RPMI7951 (cell line): Measurements from ENCODE around the gene MGAT4C. TPM values are rescaled to one million over a fixed set of nuclear protein-coding genes. Genes with fewer than 3 reads are reported as not detected.
"Not testable (repeated sequence)": the region's sequence is repeated elsewhere in the genome, so short reads cannot be mapped to it uniquely, and the experiment has no call there.

Experiments
- DNase-seq: peaks from one replicate; pipeline ENCODE4 v3.0.0-alpha.2; 2012; ENCODE audit warnings: low read depth
- total RNA-seq: library from RNA; depleted of rRNA; stranded (reverse); fragments of >200 nt; shearing (Covaris generic); gene quantifications from 2 replicates; pipeline ENCODE4 v1.2.3, GENCODE V29; 2014; rRNA removed

Gene MGAT4C
- not detected in 2 replicates for total RNA-seq

DNA sequence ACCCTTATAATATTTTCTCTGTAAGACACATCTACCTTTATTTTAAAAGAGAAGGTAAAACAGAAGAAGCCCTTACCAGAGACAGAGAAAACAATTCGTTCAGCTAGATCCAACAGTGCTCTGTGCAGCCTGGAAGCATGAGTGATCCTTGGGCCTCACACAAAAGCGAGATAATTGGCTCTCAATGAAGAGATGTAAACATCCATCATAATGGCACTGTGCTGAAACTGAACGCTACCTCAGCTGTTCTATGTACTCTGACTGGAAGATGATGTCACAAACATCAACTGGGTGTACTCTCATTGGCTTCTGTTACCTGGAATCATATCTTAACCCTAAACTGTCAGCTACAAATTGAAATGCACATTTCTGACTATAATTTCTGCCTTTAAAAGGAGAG, at the start of gene MGAT4C:
Gene MGAT4C (minus strand): TSS at position 229 of the 400 bp plus-strand sequence.
- no peak for DNase-seq

GRCh38 chr12:86296396-86296795, 40.2 kb upstream of the MGAT4C start:
- not testable (repeated sequence) for DNase-seq

DNA sequence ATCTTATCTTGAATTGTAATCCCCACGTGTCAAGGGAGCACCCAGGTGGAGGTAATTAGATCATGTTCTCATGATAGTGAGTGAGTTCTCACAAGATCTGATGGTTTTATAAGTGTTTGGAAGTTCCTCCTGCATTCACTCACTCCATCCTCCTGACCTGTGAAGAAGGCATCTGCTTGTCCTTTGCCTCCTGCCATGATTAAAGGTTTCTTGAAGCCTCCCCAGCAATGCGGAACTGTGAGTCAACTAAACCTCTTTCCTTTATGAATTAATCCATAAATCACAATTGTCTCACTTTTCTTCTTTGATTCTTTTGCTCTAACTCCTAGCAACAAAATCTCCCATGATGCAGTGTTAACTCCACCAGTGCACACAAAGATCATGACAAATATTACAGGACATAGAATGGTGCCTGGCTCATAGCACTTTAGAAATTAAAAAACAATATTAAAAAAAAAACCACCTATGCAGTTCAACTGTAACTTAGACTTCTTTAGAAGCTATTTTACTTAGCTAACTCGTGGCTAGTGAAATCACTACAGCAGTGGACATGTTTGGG, 37.6 kb upstream of the MGAT4C start:
- no peak for DNase-seq

DNA sequence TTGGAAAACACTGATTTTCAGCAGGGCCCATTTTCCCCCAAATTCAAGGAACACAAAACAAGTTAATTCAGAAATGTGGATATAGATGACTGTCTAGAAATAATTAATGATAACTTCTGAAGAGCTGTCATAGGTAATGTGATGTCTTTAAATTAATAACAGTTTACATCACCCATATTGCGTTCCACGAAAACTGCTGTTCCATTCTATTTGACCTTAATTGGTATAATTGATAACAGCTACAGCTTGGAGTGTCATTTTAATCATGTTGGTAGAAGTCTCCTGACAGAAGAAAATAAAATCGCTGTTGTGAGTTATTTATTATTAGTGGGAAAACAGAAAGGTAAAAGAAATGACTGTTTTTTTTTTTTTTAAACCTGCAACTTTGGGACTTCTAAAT, 36.3 kb upstream of the MGAT4C start:
- no peak for DNase-seq

DNA sequence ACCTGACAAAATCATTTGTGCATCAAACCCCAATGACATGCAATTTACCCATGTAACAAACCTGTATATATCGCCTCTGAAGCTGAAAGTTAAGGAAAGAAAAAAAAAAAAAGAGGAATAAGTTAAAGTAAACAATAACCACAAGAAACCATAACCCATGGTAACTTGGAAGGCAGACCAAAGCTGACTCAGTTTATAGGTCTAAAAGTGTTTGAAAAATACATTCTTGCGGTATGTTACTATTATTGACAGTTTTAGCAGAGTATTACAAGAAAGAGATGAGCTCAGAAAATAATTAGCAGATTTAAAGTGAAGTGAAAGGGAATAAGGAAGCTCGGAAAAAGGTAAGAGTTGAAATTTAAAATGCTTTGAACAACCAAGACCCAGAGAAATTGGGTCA, 34.4 kb upstream of the MGAT4C start:
- no peak for DNase-seq

GRCh38 chr12:86286119-86286518, 29.9 kb upstream of the MGAT4C start:
- DNase-seq: no peak

DNA sequence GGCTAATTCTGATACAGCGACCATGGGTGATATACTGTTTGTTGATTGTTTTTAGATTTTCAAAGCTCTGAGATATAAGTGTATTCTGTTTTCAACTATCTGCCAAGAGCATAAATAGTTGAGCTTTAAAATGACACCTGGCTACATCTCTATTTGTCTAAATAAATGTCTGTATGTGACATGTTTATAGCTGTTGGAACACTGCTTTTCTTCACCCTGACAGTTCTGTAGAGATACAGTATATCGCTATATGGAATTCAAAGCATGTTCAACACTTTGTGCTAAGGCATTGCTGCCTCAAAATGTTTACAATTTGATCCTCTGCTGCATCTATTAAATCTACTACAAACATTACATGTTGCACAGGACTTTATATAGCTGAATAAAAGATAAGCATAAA, 27.4 kb upstream of the MGAT4C start:
- DNase-seq: no peak

- DNase-seq: no peak
Observed at GRCh38 chr12:86275356-86275755, 19.2 kb upstream of the MGAT4C start.

GRCh38 chr12:86265329-86265695, 9.1 kb upstream of the MGAT4C start:
- no peak for DNase-seq

DNA sequence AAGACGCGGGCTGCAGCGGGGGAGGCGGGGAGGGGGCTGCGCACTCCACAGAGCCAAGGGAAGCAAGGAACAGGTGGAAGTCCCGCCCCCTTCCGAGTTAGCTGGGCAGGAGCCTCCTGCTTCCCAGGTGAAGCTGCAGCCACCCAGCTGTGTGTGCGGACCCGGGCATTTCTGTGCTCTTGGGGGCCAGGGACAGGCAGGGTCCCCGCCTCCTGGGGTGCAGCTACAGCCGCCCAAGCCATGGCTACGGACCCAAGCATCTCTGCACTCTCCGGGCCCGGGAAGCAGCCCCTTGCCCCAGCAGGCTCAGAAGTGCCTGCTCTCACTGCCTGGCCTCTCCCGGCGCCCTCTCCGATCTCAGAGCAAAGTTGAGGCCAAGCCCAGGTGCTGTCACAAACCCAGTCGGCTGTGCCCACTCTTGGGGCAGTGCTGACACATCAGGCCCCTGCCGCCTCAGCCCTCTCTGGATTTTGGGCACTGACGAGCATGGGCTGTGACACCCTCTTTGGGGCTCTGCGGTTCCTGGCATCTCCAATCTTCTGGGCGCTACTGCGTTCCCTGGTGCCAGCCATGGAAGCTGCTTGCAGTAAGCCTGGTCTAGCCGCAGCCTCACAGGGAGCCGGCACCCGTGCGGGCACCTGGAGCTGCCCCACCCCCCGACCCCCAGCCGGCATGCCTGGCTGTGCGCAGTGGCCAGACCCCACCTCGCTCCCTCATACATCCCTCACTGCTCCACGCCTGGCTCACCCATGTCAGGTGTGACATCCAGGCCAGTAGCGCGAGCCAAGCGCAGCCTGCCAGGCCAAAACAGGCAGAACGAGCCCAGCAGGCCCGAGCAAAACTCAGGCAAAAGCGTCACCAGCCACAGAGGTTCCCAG, 8.5 kb upstream of the MGAT4C start:
- DNase-seq: no peak

- no peak for DNase-seq
Observed at GRCh38 chr12:86261578-86261977, 5.4 kb upstream of the MGAT4C start.

- no peak for DNase-seq
Observed at GRCh38 chr12:86261142-86261541, 5.0 kb upstream of the MGAT4C start.

DNA sequence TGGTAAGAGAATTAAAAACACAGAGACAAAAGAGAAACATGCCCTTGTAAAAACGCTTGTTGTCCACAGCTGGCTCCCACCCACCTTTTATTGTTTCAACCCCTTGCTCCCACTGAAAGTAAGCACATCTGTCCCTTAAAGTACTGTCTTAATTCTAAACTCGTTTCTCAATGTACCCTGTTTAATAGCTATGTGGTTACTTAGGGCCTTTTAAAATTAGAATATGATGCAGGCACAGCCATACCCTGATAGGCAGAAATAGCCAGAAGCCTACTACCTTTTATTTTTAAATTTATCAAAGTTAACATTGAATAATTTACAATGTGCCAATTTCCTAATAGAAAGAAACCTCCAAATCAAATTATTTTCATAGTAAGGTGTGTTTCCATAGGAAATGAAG, 4.0 kb upstream of the MGAT4C start:
- DNase-seq: no peak

DNA sequence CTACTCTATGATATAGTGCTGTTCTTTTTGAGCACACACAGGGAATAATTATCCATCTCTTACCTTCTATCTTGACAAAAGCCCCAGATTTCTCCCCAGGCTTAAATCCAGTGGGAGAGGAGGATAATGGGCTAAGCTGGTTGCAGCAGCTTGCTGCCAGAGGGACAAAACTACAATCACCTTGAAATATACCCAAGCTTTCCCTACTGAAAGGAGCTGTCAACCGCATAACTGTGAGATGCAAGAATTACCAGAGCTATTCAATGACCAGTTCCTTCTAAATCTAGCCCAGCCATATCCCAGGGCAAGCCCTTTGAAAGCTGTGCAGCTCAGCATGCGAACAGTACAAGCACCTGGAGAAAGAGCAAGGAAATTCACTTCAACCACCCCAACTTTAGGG, 943 bp upstream of the MGAT4C start:
- no peak for DNase-seq

DNA sequence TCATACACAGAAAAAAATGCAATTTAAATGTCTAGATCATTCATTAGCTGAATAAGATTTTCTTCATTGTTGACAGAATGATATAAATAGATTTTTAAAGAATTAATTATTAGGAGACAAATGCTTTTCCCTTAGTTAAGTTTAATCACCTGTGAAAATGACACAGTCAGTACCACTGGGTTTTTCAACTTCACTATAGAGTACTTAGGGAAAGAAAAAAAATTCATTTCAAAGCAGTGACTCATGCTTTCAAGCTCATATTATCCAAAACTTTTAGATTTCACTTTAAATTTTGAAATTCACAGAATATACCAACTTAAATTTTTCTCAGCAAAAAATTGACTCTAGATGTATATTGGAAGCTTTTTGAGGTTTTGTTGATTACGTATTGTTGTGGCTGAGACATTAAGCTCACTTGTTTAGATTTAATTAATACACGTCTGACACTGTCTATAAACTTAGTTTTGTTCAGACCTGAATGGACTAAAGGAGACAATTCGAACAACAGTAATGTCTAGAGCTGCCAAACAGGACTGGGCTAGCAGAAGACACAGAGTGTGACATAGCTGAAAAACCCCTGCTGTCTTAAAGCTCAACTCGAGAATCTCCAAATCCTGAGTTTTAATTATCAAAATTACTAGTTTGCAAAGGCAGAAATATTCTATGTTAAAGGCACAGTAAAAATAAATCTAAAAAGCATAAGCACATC, 1.6 kb downstream of the MGAT4C start:
- DNase-seq: no peak

DNA sequence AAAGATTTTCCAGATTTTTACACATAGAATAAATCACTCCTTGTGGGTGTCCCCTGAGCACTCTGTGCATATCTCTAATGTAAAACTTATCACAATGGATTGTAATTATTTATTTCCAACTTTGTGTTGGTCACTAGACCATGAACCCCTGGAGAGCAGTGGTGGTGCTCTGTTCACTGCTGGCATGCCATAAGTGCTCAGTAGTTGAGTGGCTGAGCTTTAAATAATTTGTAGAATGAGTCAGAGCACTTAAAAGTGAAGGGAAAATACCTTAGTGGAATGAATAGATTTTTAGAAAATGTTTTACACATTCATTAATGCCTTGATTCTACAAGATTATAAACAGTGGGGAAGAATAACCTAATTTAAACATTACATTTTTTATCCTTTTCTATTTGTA, 6.3 kb downstream of the MGAT4C start:
- DNase-seq: no peak

DNA sequence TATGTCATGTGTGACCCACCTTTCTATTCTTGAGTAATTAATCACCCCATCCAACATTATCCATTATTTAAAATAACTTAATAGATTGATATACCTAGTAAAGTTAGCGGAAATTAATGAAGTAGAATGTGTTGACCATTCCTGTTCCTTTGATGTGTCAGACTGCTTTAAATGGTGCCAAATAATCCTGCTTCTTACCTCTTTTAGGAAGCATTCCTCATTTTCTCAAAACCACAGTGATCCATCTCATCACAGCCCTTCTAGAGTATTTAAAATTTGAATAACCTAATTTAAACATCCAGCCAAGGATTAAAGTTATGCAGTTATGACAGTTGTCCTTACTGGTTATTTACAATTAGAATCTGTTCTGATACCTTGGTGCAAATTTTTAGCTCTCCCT, 6.9 kb downstream of the MGAT4C start:
- DNase-seq: no peak

DNA sequence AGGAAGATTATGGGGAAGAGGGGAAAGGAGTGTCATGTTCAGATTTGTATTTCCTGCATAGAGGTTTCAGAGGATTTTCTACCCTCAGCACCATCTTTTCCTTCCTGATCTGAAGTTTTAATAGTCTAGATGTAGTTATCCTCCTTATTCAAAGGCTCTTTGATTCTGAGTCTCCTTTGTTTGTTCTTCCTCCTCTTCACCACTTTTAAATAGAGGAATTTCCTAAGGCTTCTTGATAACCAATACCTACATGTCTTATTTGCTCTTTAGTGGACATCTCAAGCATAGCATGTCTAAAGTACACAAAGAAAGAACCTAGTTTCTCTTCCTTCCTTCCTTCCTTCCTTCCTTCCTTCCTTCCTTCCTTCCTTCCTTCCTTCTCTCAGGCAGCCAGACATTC, 8.3 kb downstream of the MGAT4C start:
- DNase-seq: no peak

DNA sequence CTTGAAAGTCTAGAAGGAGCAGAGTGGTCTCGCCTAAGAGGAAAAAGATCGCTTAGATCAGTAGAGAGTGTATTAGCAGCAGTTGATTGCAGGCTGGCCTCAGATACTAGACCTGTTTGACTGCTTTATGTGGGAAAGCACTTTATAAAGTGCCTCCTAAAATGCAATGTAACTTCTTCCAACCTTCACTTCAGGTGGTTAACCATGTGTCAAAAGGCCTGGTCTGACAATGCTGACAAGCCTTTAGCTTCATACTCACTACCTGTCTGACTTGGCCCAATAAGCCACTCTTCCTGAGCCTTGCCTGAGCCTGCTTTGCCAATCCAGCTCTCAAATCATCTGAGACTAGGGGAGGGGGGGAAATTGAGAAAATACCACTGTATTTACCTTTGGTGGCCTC, 14.6 kb downstream of the MGAT4C start:
- no peak for DNase-seq

- no peak for DNase-seq
Observed at GRCh38 chr12:86234316-86234855, 21.8 kb downstream of the MGAT4C start.

DNA sequence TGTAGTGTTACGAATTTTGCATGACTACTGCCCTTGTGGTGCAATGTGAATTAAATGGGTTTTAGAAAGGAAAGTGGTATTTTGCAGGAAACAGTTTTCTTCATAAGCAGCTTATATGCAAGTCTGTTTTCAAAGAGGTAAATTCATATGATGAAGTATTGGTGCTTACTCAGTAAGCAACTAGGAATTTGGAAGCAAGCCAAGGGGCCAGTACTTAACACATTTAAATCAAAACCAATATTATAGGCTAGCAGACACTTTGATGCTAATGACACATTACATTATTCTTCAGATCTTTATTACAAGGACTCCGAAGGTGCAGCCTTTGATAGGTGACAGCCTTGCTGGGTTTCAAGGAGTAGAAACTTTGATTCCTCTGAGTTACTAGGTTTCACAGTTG, 23.1 kb downstream of the MGAT4C start:
- no peak for DNase-seq

DNA sequence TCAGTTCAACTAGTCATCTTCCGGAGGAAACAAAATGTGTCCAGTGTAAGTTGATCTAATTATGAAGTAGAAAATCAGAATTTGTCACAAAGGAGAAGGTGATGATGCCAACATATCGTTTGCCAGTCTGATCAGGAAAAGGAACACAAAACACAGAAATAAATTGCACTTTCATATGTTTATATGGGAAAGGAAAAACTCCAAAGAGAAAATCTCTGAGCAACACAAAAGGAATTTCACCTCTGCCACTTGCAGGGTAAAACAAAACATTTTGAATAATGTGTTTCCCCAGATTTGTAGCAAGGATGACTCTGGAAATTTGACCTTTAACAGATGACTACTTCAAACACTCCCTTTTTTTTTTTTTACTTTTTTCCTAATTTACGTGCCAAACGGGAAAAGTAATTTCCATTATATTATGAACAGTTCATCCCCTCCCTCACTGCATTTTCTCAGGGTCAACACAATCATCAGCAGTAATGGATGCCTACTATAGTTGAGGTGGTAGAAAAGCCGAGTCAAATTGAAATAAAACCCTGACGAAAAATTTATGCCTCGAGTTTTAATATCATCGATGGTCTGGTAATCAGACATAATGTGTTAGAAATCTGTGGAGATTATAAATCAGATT, 25.6 kb downstream of the MGAT4C start:
- DNase-seq: no peak
